ENCODE results near the gene SNX32. TPM values are rescaled to one million over a fixed set of nuclear protein-coding genes. Genes with fewer than 3 reads are reported as not detected.

SNX32 gene
- total RNA-seq (2021; ENCODE audit: unreplicated experiment), result not detected
- 0.47 TPM for polyA plus RNA-seq (2012; ENCODE audit: insufficient read length)
- percentile 5 among the genes with signal in this experiment for Bru-seq, nascent RNA
- BruChase-seq, experiment 1, labeled RNA remaining after a 2-hour chase, result not detected
- percentile 11 among the genes with signal in this experiment for BruChase-seq, experiment 2, labeled RNA remaining after a 6-hour chase
- long read RNA-seq, partial matches to known transcripts, result 0 of 4 reads
- long read RNA-seq, other reads (novel, unspliced or antisense), result 4 of 4 reads

GRCh38 chr11:65833297-65834030, at the start of gene SNX32:
SNX32 (plus strand) TSS chr11:65833963; CDS start chr11:65834066, 103 bp downstream.
- ChIA-PET POLR2A (no interaction called here), CTCF (interaction anchor here (1.5 kb wide), 1 partner anchor 18 kb away, joined by 6 read pairs; no protein-coding TSS in a partner anchor)
- Histone ChIP-seq H3K4me1 (ENCODE audit: control insufficient read depth, insufficient read depth, low read length) (no peaks in the 10 kb centered on the region), H3K36me3 (ENCODE audit: control insufficient read depth, insufficient read depth, low read length) (no peaks in the 10 kb centered on the region), H3K27me3 (ENCODE audit: control insufficient read depth, insufficient read depth, low read length) (peaks cover 6% of the 10 kb centered on the region; the same call in 1 of the 2 replicates), H3K9me3 (ENCODE audit: control insufficient read depth, insufficient read depth, low read depth, low read length) (no peaks in the 10 kb centered on the region; the same call in 1 of the 2 replicates), H3K4me3 (ENCODE audit: low read depth in 2 of 2, low read length in 2 of 2) (peak within 1 kb of the TSS; percentile 13 to 21; a peak in 3 of 4 replicates), H3K27ac (ENCODE audit: low read length) (no peak within 1 kb of the TSS)
- intact Hi-C loops (cut with micrococcal nuclease; ENCODE audit: unreplicated experiment) (no loop called here), in situ Hi-C loops (cut with HindIII; ENCODE audit: low pct_unique_long_range_greater_than_20kb, low sequenced_read_pairs) (no loop called here)
- peak; percentile 90 for ATAC-seq
- BruUV-seq (replicated peaks), result no TSS peak
- no peak for TF ChIP-seq SIN3A (IDR thresholded peaks at IDR 0.05; ENCODE audit: borderline replicate concordance, insufficient read depth, low read depth, low read length)
- TF ChIP-seq CTCF (IDR thresholded peaks at IDR 0.05), result no peak
- no peak for TF ChIP-seq REST (IDR thresholded peaks at IDR 0.05; ENCODE audit: insufficient read depth in 1 of 2, low read depth in 2 of 2, low read length in 1 of 2)
- TF ChIP-seq TCF7L2 (IDR thresholded peaks at IDR 0.05; ENCODE audit: low read depth, low read length), result no peak
- TF ChIP-seq POLR2AphosphoS5 (IDR thresholded peaks at IDR 0.05; ENCODE audit: low read depth, low read length), result no peak
- no peak for DNase-seq (ENCODE audit: low read depth, low spot score)

GRCh38 chr11:65785319-65786007, 48.3 kb upstream of the SNX32 start:
- ATAC-seq (no peak), DNase-seq (ENCODE audit: low read depth, low spot score) (no peak)
- H3K9me3 ChIP-seq (ENCODE audit: control insufficient read depth, insufficient read depth, low read depth, low read length), result no peaks in the 10 kb centered on the region
- H3K36me3 ChIP-seq (ENCODE audit: control insufficient read depth, insufficient read depth, low read length), result no peaks in the 10 kb centered on the region
- H3K27me3 ChIP-seq (ENCODE audit: control insufficient read depth, insufficient read depth, low read length), result peaks cover 6% of the 10 kb centered on the region; the same call in 1 of the 2 replicates
- intact Hi-C loops (cut with micrococcal nuclease; ENCODE audit: unreplicated experiment), result no loop called here
- peaks cover 11% of the 10 kb centered on the region; the same call in 1 of the 2 replicates for H3K4me1 ChIP-seq (ENCODE audit: control insufficient read depth, insufficient read depth, low read length)
- TF ChIP-seq POLR2AphosphoS5 (IDR thresholded peaks at IDR 0.05; ENCODE audit: low read depth, low read length) (no peak), CTCF (IDR thresholded peaks at IDR 0.05) (no peak), REST (IDR thresholded peaks at IDR 0.05; ENCODE audit: insufficient read depth in 1 of 2, low read depth in 2 of 2, low read length in 1 of 2) (no peak), TCF7L2 (IDR thresholded peaks at IDR 0.05; ENCODE audit: low read depth, low read length) (no peak), SIN3A (IDR thresholded peaks at IDR 0.05; ENCODE audit: borderline replicate concordance, insufficient read depth, low read depth, low read length) (no peak)
- no peak overlapping the region for H3K4me3 ChIP-seq (ENCODE audit: low read depth in 2 of 2, low read length in 2 of 2)
- in situ Hi-C loops (cut with HindIII; ENCODE audit: low pct_unique_long_range_greater_than_20kb, low sequenced_read_pairs), result no loop called here
- no TSS peak for BruUV-seq (replicated peaks)
- CTCF ChIA-PET, result no interaction called here
- POLR2A ChIA-PET, result no interaction called here
- H3K27ac ChIP-seq (ENCODE audit: low read length), result no peak overlapping the region

Measured in Panc1 (cell line).